ENCODE results near the gene PRDM13. TPM values are rescaled to one million over a fixed set of nuclear protein-coding genes. Genes with fewer than 3 reads are reported as not detected.

Gene PRDM13
- total and polyA plus RNA-seq, 7 donors, result not detected

DNA sequence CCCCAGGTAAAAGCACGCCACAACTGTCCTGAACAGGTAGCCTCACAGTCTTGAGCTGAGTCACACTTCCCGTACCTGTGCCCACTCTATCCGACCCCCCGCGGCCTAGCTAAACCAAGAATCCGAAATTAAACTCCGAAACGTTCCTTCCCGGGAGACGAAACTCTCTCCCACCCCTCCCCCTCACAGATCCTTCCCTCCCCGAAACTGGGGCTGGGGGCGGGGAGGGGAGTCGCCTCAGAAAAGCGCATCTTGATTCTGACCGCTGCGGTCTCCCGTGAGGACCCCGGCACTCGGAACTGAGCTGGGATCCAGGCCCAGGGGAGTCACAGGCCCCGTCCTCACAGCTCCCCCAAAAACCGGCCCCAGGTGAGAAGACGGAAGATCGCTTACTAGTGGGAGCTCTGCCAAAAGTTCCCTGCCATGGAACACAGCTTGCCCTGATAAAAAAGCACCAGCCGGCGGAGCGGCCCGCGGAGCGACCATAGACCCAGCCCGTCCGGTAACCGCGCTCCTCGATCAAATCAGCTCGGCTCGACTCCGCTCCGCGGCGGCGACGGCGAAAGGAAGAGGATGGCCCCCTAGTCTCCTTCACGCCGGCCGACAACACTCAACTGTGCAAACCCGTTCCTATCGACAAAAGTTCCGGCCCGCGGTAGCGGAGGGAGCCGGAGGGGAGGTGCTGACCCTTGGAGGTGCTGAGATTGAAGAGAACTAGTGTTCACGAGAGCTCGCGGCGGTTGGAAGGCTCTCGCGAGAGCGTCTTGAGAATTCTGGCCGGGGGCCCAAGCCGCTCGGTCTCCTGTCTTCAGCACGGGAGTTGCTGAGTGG is 38.3 kb upstream of the PRDM13 start, which contains the start of gene CCNC:
TSS of gene CCNC (minus strand) at position 558 of the 831 bp plus-strand sequence. CDS start at position 425, 133 bp downstream.
- Histone ChIP-seq H3K36me3 (ENCODE audit: insufficient read depth in 1 of 2, low read depth in 1 of 2) (no peaks in the 10 kb centered on the region), H3K27ac (peak within 1 kb of the TSS; percentile 90), H3K4me1 (peaks cover 28% of the 10 kb centered on the region), H3K4me3 (peak within 1 kb of the TSS; percentile 97), H3K27me3 (ENCODE audit: insufficient read depth in 3 of 3, low read length in 2 of 3) (no peaks in the 10 kb centered on the region), H3K9me3 (no peaks in the 10 kb centered on the region)
- 0 to 1% (median 1%) methylated on average over 61 to 64 of the region's 64 CpGs for whole genome bisulfite sequencing, 3 donors
- intact Hi-C loops (cut with DNase I), result loop anchor here (1.0 to 5.0 kb wide), 2 partner anchors 46 to 47 kb away; no protein-coding TSS in a partner anchor
- TF ChIP-seq CTCF (IDR thresholded peaks at IDR 0.05), result no peak
- ATAC-seq, result peak; percentile 97 to 99 (median 99)
- DNase-seq, result peak; percentile 92 to 96

DNA sequence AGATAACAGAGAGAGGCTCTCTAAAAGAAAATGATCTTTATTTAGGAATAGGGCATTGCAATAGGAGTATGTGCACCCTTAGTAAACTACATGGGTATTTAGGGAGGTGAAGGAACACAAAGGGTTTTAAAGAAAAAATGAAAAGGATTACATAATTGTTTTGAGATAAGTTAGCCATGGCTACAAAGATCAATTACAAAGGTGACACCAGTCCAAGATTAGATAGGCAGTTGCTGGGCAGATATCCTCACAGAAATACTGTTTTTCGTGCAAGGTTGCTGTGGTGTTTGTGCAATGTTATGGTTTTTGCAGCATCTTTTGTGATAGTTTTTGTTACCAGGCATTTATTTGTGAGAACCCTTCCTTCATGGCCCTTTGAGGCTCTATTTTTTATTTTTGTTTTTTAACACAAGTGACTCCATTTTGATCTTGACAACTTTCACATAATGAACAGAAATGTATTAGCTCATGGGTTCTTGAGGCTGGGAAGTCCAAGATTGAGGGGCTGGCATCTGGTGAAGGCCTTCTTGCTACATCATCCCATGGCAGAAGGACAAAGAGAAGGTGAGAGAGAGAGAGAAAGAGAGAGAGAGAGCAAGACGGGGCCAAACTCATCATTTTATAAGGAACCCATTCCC is 32.5 kb upstream of the PRDM13 start:
- Histone ChIP-seq H3K9me3 (no peaks in the 10 kb centered on the region), H3K27ac (no peak overlapping the region), H3K27me3 (ENCODE audit: insufficient read depth in 3 of 3, low read length in 2 of 3) (no peaks in the 10 kb centered on the region), H3K36me3 (ENCODE audit: insufficient read depth in 1 of 2, low read depth in 1 of 2) (no peaks in the 10 kb centered on the region), H3K4me1 (no peaks in the 10 kb centered on the region), H3K4me3 (no peak overlapping the region)
- ATAC-seq (no peak), DNase-seq (no peak)
- intact Hi-C loops (cut with DNase I), result no loop called here
- WGBS, 3 donors, result 79 to 89% (median 88%) methylated on average over 2 of the region's 2 CpGs
- no peak for TF ChIP-seq CTCF (IDR thresholded peaks at IDR 0.05)

- Histone ChIP-seq H3K4me1 (no peaks in the 10 kb centered on the region), H3K27ac (no peak overlapping the region), H3K36me3 (ENCODE audit: insufficient read depth in 1 of 2, low read depth in 1 of 2) (no peaks in the 10 kb centered on the region), H3K27me3 (ENCODE audit: insufficient read depth in 3 of 3, low read length in 2 of 3) (no peaks in the 10 kb centered on the region), H3K4me3 (no peak overlapping the region), H3K9me3 (no peaks in the 10 kb centered on the region)
- ATAC-seq, result no peak
- TF ChIP-seq CTCF (IDR thresholded peaks at IDR 0.05), result no peak
- intact Hi-C loops (cut with DNase I), result no loop called here
- WGBS, 3 donors, result 95 to 97% (median 97%) methylated on average over 2 of the region's 2 CpGs
- DNase-seq, result no peak
These were observed 30.9 kb upstream of the PRDM13 start for GRCh38 chr6:99575544-99576227.

DNA sequence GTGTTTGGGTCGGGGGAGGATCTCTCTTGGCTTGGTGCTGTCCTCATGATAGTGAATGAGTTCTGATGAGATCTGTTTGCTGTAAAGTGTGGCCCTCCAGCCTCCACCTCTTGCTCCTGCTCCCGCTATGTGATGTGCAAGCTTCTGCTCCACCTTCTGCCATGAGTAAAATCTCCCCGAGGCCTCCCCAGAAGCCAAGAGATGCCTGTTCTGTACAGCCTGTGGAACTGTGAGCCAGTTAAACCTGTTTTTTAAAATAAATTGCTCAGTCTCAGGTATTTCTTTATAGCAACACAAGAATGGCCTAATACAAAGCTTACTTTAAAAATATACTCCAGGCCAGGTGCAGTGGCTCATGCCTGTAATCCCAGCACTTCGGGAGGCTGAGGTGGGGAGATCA is 26.9 kb upstream of the PRDM13 start:
- DNase-seq, result no peak
- intact Hi-C loops (cut with DNase I), result no loop called here
- no peak for TF ChIP-seq CTCF (IDR thresholded peaks at IDR 0.05)
- H3K36me3 ChIP-seq (ENCODE audit: insufficient read depth in 1 of 2, low read depth in 1 of 2), result no peaks in the 10 kb centered on the region
- ATAC-seq, result no peak
- H3K27ac ChIP-seq, result no peak overlapping the region
- peaks cover 0 to 21% (median 0%) of the 10 kb centered on the region in 3 donors for H3K27me3 ChIP-seq (ENCODE audit: insufficient read depth in 3 of 3, low read length in 2 of 3)
- no peak overlapping the region for H3K4me3 ChIP-seq
- no peaks in the 10 kb centered on the region for H3K4me1 ChIP-seq
- no peaks in the 10 kb centered on the region for H3K9me3 ChIP-seq
- WGBS, 3 donors, result 70 to 74% (median 73%) methylated on average over 4 of the region's 4 CpGs
